H9 (cell line): Measurements from ENCODE around the gene BLTP3B. TPM values are rescaled to one million over a fixed set of nuclear protein-coding genes. Genes with fewer than 3 reads are reported as not detected.

Source experiments
- DNase-seq: peaks from one replicate; pipeline ENCODE4 v3.0.0-alpha.2; 2017
- H2AFZ ChIP-seq: one replicate; pipeline ENCODE4 v1.6.1; 2013; ENCODE audit warnings: mild to moderate bottlenecking, low read length, control low read depth, moderate library complexity
- H2AK5ac ChIP-seq: 2 replicates; pipeline ENCODE4 v1.6.1; 2013; ENCODE audit warnings: low read length, control low read depth, mixed read lengths; ENCODE audit not compliant: insufficient read length
- H2BK120ac ChIP-seq: one replicate; pipeline ENCODE4 v1.6.1; 2013; ENCODE audit warnings: low read depth, mild to moderate bottlenecking, low read length, control low read depth, inconsistent platforms; ENCODE audit not compliant: poor library complexity, severe bottlenecking
- H2BK12ac ChIP-seq: 2 replicates; pipeline ENCODE4 v1.6.1; 2013; ENCODE audit warnings: low read length, control low read depth, mixed read lengths, low read depth; ENCODE audit not compliant: insufficient read length
- H2BK15ac ChIP-seq: 2 replicates; pipeline ENCODE4 v1.6.1; 2013; ENCODE audit warnings: low read depth, low read length, control low read depth
- H2BK20ac ChIP-seq: one replicate; pipeline ENCODE4 v1.6.1; 2013; ENCODE audit warnings: low read depth, mild to moderate bottlenecking, low read length, control low read depth, inconsistent platforms; ENCODE audit not compliant: poor library complexity, severe bottlenecking
- H2BK5ac ChIP-seq: 2 replicates; pipeline ENCODE4 v1.6.1; 2013; ENCODE audit warnings: low read length, control low read depth, mixed read lengths; ENCODE audit not compliant: insufficient read length
- H3K14ac ChIP-seq: 2 replicates; pipeline ENCODE4 v1.6.1; 2013; ENCODE audit warnings: low read length, control low read depth; ENCODE audit not compliant: insufficient read depth
- H3K18ac ChIP-seq: 2 replicates; pipeline ENCODE4 v1.6.1; 2013; ENCODE audit warnings: low read depth, mild to moderate bottlenecking, mixed read lengths, low read length, control low read depth; ENCODE audit not compliant: insufficient read length
- H3K23ac ChIP-seq: 2 replicates; pipeline ENCODE4 v1.6.1; 2013; ENCODE audit warnings: low read length, control low read depth, mixed read lengths, low read depth; ENCODE audit not compliant: insufficient read length
- H3K23me2 ChIP-seq: 2 replicates; pipeline ENCODE4 v1.6.1; 2013; ENCODE audit warnings: low read depth, mild to moderate bottlenecking, mixed read lengths, low read length, control low read depth; ENCODE audit not compliant: insufficient read length, poor library complexity, severe bottlenecking
- H3K27ac ChIP-seq: 2 replicates; pipeline ENCODE4 v1.5.1; 2013; ENCODE audit warnings: low read length, control low read depth, mixed read lengths, low read depth; ENCODE audit not compliant: insufficient read length
- H3K27me3 ChIP-seq: 2 replicates; pipeline ENCODE4 v1.6.1; 2013; ENCODE audit warnings: low read length, control low read depth, inconsistent platforms; ENCODE audit not compliant: insufficient read depth
- H3K4ac ChIP-seq: 2 replicates; pipeline ENCODE4 v1.6.1; 2013; ENCODE audit warnings: low read depth, mild to moderate bottlenecking, control low read depth, inconsistent platforms, low read length, moderate library complexity
- H3K4me1 ChIP-seq: 2 replicates; pipeline ENCODE4 v1.6.1; 2013; ENCODE audit warnings: low read length, control low read depth, inconsistent platforms; ENCODE audit not compliant: insufficient read depth
- H3K4me2 ChIP-seq: 2 replicates; pipeline ENCODE4 v1.6.1; 2013; ENCODE audit warnings: low read length, control low read depth, mixed read lengths; ENCODE audit not compliant: insufficient read length, insufficient read depth
- H3K56ac ChIP-seq: 2 replicates; pipeline ENCODE4 v1.6.1; 2013; ENCODE audit warnings: low read depth, mild to moderate bottlenecking, mixed read lengths, low read length, control low read depth; ENCODE audit not compliant: insufficient read length
- H3K79me1 ChIP-seq: 2 replicates; pipeline ENCODE4 v1.6.1; 2013; ENCODE audit warnings: low read depth, mild to moderate bottlenecking, moderate library complexity, low read length, control low read depth, inconsistent platforms; ENCODE audit not compliant: insufficient read depth, poor library complexity, severe bottlenecking
- H3K79me2 ChIP-seq: 2 replicates; pipeline ENCODE4 v1.6.1; 2013; ENCODE audit warnings: low read length, control low read depth, inconsistent platforms; ENCODE audit not compliant: insufficient read depth
- H3K9ac ChIP-seq: 2 replicates; pipeline ENCODE4 v1.6.1; 2013; ENCODE audit warnings: low read length, control low read depth, mixed read lengths; ENCODE audit not compliant: insufficient read length; ENCODE audit errors: extremely low read depth
- H3K9me3 ChIP-seq: one replicate; pipeline ENCODE4 v1.6.1; 2013; ENCODE audit warnings: low read depth, low read length, inconsistent platforms; ENCODE audit not compliant: control insufficient read depth
- H3T11ph ChIP-seq: one replicate; pipeline ENCODE4 v1.6.1; 2013; ENCODE audit warnings: mild to moderate bottlenecking, low read length, control low read depth, inconsistent platforms
- H4K20me1 ChIP-seq: one replicate; pipeline ENCODE4 v1.6.1; 2013; ENCODE audit not compliant: control insufficient read depth, insufficient read length, insufficient read depth
- H4K5ac ChIP-seq: 2 replicates; pipeline ENCODE4 v1.6.1; 2013; ENCODE audit warnings: low read depth, mild to moderate bottlenecking, mixed read lengths, low read length, control low read depth; ENCODE audit not compliant: insufficient read length
- H4K8ac ChIP-seq: replicated peaks from 2 replicates; pipeline ENCODE4 v1.6.1; 2013; ENCODE audit warnings: low read length, control low read depth, mixed read lengths, low read depth; ENCODE audit not compliant: insufficient read length
- H4K91ac ChIP-seq: 2 replicates; pipeline ENCODE4 v1.6.1; 2013; ENCODE audit warnings: low read depth, mild to moderate bottlenecking, moderate library complexity, mixed read lengths, low read length, control low read depth; ENCODE audit not compliant: insufficient read length
- H3K27ac Mint-ChIP-seq, 3 experiments: 2 replicates in 2 of 3; 3 replicates in 1 of 3; pipeline ENCODE4 v1.8.0; 2020 to 2021; ENCODE audit warnings: mixed read lengths in 3 of 3, mild to moderate bottlenecking in 1 of 3, moderate library complexity in 1 of 3
- H3K27me3 Mint-ChIP-seq: 2 replicates; pipeline ENCODE4 v1.8.0; 2021; ENCODE audit warnings: low read depth, mild to moderate bottlenecking, moderate library complexity, mixed read lengths
- H3K36me3 Mint-ChIP-seq, 3 experiments: 2 replicates in 2 of 3; 3 replicates in 1 of 3; pipeline ENCODE4 v1.8.0; 2020 to 2021; ENCODE audit warnings: low read depth in 3 of 3, mixed read lengths in 3 of 3; ENCODE audit not compliant: insufficient read depth in 1 of 3
- H3K4me1 Mint-ChIP-seq, 2 experiments: 2 replicates each; pipeline ENCODE4 v1.8.0; 2020; ENCODE audit warnings: mixed read lengths in 2 of 2
- H3K4me3 Mint-ChIP-seq, 2 experiments: 2 replicates in 1 of 2; 3 replicates in 1 of 2; pipeline ENCODE4 v1.8.0; 2020 to 2021; ENCODE audit warnings: mild to moderate bottlenecking in 2 of 2, mixed read lengths in 2 of 2, moderate library complexity in 1 of 2
- H3K9me3 Mint-ChIP-seq, 2 experiments: 2 replicates in 1 of 2; 3 replicates in 1 of 2; pipeline ENCODE4 v1.8.0; 2020; ENCODE audit warnings: mild to moderate bottlenecking in 2 of 2, mixed read lengths in 2 of 2, moderate library complexity in 1 of 2
- WGBS: extraction: QIAGEN DNeasy Blood & Tissue Kit; methylation state at CpG from one replicate; pipeline ENCODE4 v1.1.7; 2013; ENCODE audit warnings: missing lambda C conversion rate, low lambda C conversion rate, mixed read lengths; ENCODE audit not compliant: insufficient read length; ENCODE audit errors: extremely low coverage; 5-methylcytosine and 5-hydroxymethylcytosine counted together
- total RNA-seq: library from RNA; stranded (reverse); gene quantifications from 2 replicates; pipeline ENCODE4 v1.2.1, GENCODE V29; 2021
- TF ChIP-seq, protein P1 (sequence below): fragments of 200-600 bp; sonication (generic); conservative IDR thresholded peaks from 3 replicates; pipeline ENCODE4 v1.8.0; 2021; ENCODE audit warnings: antibody characterized with exemption, mild to moderate bottlenecking

BLTP3B gene
- total RNA-seq, 1 experiment from 2014 or later, result 20.7 TPM

DNA sequence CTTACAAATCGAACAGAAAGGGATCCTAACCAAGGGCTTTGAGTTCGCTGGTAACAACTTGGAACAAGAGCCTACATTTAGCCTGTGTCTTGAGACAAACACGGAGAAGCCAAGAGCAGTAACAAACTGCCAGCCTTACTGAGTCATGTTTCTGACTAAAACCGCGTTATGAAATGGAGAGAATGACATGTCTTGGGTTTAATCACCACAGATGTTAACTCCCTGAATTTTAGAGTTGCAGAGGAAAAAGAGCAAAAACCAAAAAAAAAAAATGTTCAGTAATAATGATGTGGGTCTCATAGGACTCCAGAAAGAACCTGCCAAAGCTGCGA, 1.0 kb downstream of the BLTP3B start:
- peak overlapping the region in 2 of 3 experiments; percentile 97 to 98; a peak in 5 of 7 replicates for H3K27ac Mint-ChIP-seq
- 0 out of 2 replicates have a peak overlapping the region, but pooled peaks have one; percentile 4 for H3K14ac ChIP-seq
- H2BK12ac ChIP-seq, result no peak overlapping the region
- H3K27me3 Mint-ChIP-seq, result no peaks in the 10 kb centered on the region
- H3K4me2 ChIP-seq, result peak overlapping the region; percentile 63
- H3K4me3 Mint-ChIP-seq, result peak overlapping the region; percentile 91 to 98
- H4K5ac ChIP-seq, result no peak overlapping the region
- TF ChIP-seq, protein P1, sequence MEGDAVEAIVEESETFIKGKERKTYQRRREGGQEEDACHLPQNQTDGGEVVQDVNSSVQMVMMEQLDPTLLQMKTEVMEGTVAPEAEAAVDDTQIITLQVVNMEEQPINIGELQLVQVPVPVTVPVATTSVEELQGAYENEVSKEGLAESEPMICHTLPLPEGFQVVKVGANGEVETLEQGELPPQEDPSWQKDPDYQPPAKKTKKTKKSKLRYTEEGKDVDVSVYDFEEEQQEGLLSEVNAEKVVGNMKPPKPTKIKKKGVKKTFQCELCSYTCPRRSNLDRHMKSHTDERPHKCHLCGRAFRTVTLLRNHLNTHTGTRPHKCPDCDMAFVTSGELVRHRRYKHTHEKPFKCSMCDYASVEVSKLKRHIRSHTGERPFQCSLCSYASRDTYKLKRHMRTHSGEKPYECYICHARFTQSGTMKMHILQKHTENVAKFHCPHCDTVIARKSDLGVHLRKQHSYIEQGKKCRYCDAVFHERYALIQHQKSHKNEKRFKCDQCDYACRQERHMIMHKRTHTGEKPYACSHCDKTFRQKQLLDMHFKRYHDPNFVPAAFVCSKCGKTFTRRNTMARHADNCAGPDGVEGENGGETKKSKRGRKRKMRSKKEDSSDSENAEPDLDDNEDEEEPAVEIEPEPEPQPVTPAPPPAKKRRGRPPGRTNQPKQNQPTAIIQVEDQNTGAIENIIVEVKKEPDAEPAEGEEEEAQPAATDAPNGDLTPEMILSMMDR, result no peak
- peaks cover 6% of the 10 kb centered on the region for H3K23me2 ChIP-seq
- no CpG with 5 or more reads among the region's 6 CpGs for WGBS
- no peak overlapping the region for H2BK5ac ChIP-seq
- H4K8ac ChIP-seq, result no peak overlapping the region
- H3K36me3 Mint-ChIP-seq, result peaks cover 0 to 10% (median 7%) of the 10 kb centered on the region in 3 experiments; a peak in 5 of 7 replicates
- no peaks in the 10 kb centered on the region for H3K9me3 ChIP-seq
- H3T11ph ChIP-seq, result no peak overlapping the region
- no peak overlapping the region for H2AK5ac ChIP-seq
- no peak overlapping the region for H3K18ac ChIP-seq
- no peak overlapping the region for H2AFZ ChIP-seq
- no peaks in the 10 kb centered on the region for H4K20me1 ChIP-seq
- H2BK120ac ChIP-seq, result no peak overlapping the region
- H3K56ac ChIP-seq, result no peak overlapping the region
- peak overlapping the region; percentile 86 for H3K9ac ChIP-seq
- no peak for DNase-seq
- H2BK20ac ChIP-seq, result no peak overlapping the region
- H3K27me3 ChIP-seq, result no peaks in the 10 kb centered on the region
- H3K23ac ChIP-seq, result no peak overlapping the region
- H3K4me1 Mint-ChIP-seq, result peaks cover 35 to 39% of the 10 kb centered on the region in 2 experiments
- H3K9me3 Mint-ChIP-seq, result peaks cover 9 to 10% of the 10 kb centered on the region in 2 experiments; a peak in 4 of 5 replicates
- no peaks in the 10 kb centered on the region for H3K4me1 ChIP-seq
- no peaks in the 10 kb centered on the region for H3K79me1 ChIP-seq
- H3K4ac ChIP-seq, result no peak overlapping the region
- no peak overlapping the region for H3K27ac ChIP-seq
- peaks cover 5% of the 10 kb centered on the region; the same call in 1 of the 2 replicates for H3K79me2 ChIP-seq
- H4K91ac ChIP-seq, result no peak overlapping the region
- H2BK15ac ChIP-seq, result no peak overlapping the region
